Activated T-helper 2 cell treated with anti-CD3 and anti-CD28 coated beads, Interferon-gamma antibody, Interleukin-2, Interleukin-4, amounts not matched to agents 10 μg/mL and 5 μg/mL and 100 μg/mL, durations not matched to agents 14 hours and 24 hours and 36 hours (primary cell): ENCODE data around the gene ZFP64. TPM values are rescaled to one million over a fixed set of nuclear protein-coding genes. Genes with fewer than 3 reads are reported as not detected.
A peak's percentile ranks its signal among the peaks of the same experiment; 100 is the strongest.

ENCODE experiments used
- DNase-seq: peaks from one replicate; pipeline ENCODE4 v3.0.0; 2021; ENCODE audit warnings: low spot score
- H3K27ac Mint-ChIP-seq: one replicate; pipeline ENCODE4 v1.8.0; 2021; ENCODE audit warnings: mixed read lengths
- H3K27me3 Mint-ChIP-seq: one replicate; pipeline ENCODE4 v1.8.0; 2021; ENCODE audit warnings: low read depth, mixed read lengths
- H3K36me3 Mint-ChIP-seq: one replicate; pipeline ENCODE4 v1.8.0; 2021; ENCODE audit warnings: low read depth, mixed read lengths
- H3K4me1 Mint-ChIP-seq: one replicate; pipeline ENCODE4 v1.8.0; 2021; ENCODE audit warnings: low read depth, mixed read lengths
- H3K4me3 Mint-ChIP-seq: one replicate; pipeline ENCODE4 v1.8.0; 2021; ENCODE audit warnings: low read depth, mild to moderate bottlenecking, moderate library complexity, mixed read lengths
- H3K9me3 Mint-ChIP-seq: one replicate; pipeline ENCODE4 v1.8.0; 2021; ENCODE audit warnings: mixed read lengths
- intact Hi-C: fragments of 100-400 bp; cut with micrococcal nuclease; formaldehyde crosslinking; loops from one replicate; pipeline ENCODE4 v1.15.1; 2023
- total RNA-seq: library from RNA; stranded (reverse); gene quantifications from 2 replicates; pipeline ENCODE4 v1.2.3, GENCODE V29; 2022

The ZFP64 gene
- total RNA-seq, 1 donor from 2014 or later: 11.3 TPM

- no peak overlapping the region for H3K27ac Mint-ChIP-seq
- H3K4me3 Mint-ChIP-seq: peak overlapping the region; percentile 52
- peaks cover 47% of the 10 kb centered on the region for H3K27me3 Mint-ChIP-seq
- no peaks in the 10 kb centered on the region for H3K36me3 Mint-ChIP-seq
- no peak for DNase-seq
- H3K9me3 Mint-ChIP-seq: no peaks in the 10 kb centered on the region
- intact Hi-C loops: no loop called here
- peaks cover 12% of the 10 kb centered on the region for H3K4me1 Mint-ChIP-seq
These were observed 86.8 kb downstream of the ZFP64 start for GRCh38 chr20:52104546-52105441.

GRCh38 chr20:52103913-52104545 lies 87.5 kb downstream of the ZFP64 start:
- peak overlapping the region; percentile 45 for H3K4me3 Mint-ChIP-seq
- H3K36me3 Mint-ChIP-seq: no peaks in the 10 kb centered on the region
- no peak overlapping the region for H3K27ac Mint-ChIP-seq
- peaks cover 12% of the 10 kb centered on the region for H3K4me1 Mint-ChIP-seq
- intact Hi-C loops: no loop called here
- DNase-seq: no peak
- no peaks in the 10 kb centered on the region for H3K9me3 Mint-ChIP-seq
- H3K27me3 Mint-ChIP-seq: peaks cover 53% of the 10 kb centered on the region

GRCh38 chr20:52103335-52103912 lies 88.2 kb downstream of the ZFP64 start:
- peak overlapping the region; percentile 45 for H3K4me3 Mint-ChIP-seq
- H3K27me3 Mint-ChIP-seq: peaks cover 52% of the 10 kb centered on the region
- H3K36me3 Mint-ChIP-seq: no peaks in the 10 kb centered on the region
- H3K9me3 Mint-ChIP-seq: no peaks in the 10 kb centered on the region
- intact Hi-C loops: no loop called here
- no peak for DNase-seq
- H3K4me1 Mint-ChIP-seq: peaks cover 12% of the 10 kb centered on the region
- H3K27ac Mint-ChIP-seq: no peak overlapping the region

DNA sequence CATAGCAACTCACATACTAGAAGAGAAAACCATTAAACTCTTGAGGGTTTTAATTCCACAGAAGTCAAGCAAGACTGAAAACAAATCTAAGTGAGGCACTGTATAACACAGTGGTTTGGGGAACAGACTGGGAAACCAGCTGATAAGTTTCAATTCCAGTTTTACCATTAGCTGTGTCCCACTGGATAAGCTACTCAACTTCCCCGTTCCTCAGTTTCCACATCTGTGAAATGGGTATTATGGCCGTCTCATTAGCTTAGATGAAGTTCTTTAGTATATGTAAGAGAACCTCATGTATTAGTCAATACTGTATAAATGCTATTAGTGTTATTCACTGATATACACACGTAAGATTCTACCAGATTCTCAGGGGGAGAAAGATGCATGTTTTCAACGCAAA lies 89.0 kb downstream of the ZFP64 start:
- peaks cover 50% of the 10 kb centered on the region for H3K27me3 Mint-ChIP-seq
- no peaks in the 10 kb centered on the region for H3K9me3 Mint-ChIP-seq
- DNase-seq: no peak
- no peaks in the 10 kb centered on the region for H3K36me3 Mint-ChIP-seq
- H3K27ac Mint-ChIP-seq: no peak overlapping the region
- H3K4me3 Mint-ChIP-seq: no peak overlapping the region
- H3K4me1 Mint-ChIP-seq: peaks cover 12% of the 10 kb centered on the region
- intact Hi-C loops: no loop called here

- no peak overlapping the region for H3K4me3 Mint-ChIP-seq
- peaks cover 47% of the 10 kb centered on the region for H3K27me3 Mint-ChIP-seq
- H3K27ac Mint-ChIP-seq: no peak overlapping the region
- no peaks in the 10 kb centered on the region for H3K9me3 Mint-ChIP-seq
- DNase-seq: no peak
- intact Hi-C loops: no loop called here
- H3K4me1 Mint-ChIP-seq: peaks cover 12% of the 10 kb centered on the region
- no peaks in the 10 kb centered on the region for H3K36me3 Mint-ChIP-seq
These were observed 89.5 kb downstream of the ZFP64 start for GRCh38 chr20:52102126-52102525.
